AG09319 (cell line): ENCODE data around the gene WASF3.

Experiments used
- DNase-seq: peaks from one replicate; pipeline ENCODE4 v3.0.0-alpha.2; 2010; ENCODE audit warnings: low read depth; ENCODE audit errors: extremely low read depth
- CTCF ChIP-seq: IDR thresholded peaks from 2 replicates; pipeline ENCODE4 v1.5.1; 2011; ENCODE audit warnings: low read depth, mild to moderate bottlenecking, inconsistent platforms, low read length, moderate library complexity

The WASF3 gene

GRCh38 chr13:26571518-26571917 lies 14.0 kb downstream of the WASF3 start:
- no peak for TF ChIP-seq CTCF
- no peak for DNase-seq

GRCh38 chr13:26575244-26575643 lies 17.8 kb downstream of the WASF3 start:
- DNase-seq, result no peak
- no peak for TF ChIP-seq CTCF

- DNase-seq, result no peak
- no peak for TF ChIP-seq CTCF
These were observed 22.1 kb downstream of the WASF3 start for GRCh38 chr13:26579580-26579979.

- no peak for TF ChIP-seq CTCF
- no peak for DNase-seq
These were observed 26.2 kb downstream of the WASF3 start for GRCh38 chr13:26583662-26584061.

GRCh38 chr13:26584713-26585112 lies 27.2 kb downstream of the WASF3 start:
- no peak for DNase-seq
- no peak for TF ChIP-seq CTCF

- DNase-seq, result no peak
- no peak for TF ChIP-seq CTCF
These were observed 27.7 kb downstream of the WASF3 start for GRCh38 chr13:26585136-26585535.

GRCh38 chr13:26587251-26587650 lies 29.8 kb downstream of the WASF3 start:
- TF ChIP-seq CTCF, result no peak
- no peak for DNase-seq
